ENCODE data around the gene GCK. TPM values are rescaled to one million over a fixed set of nuclear protein-coding genes. Genes with fewer than 3 reads are reported as not detected.
A peak's percentile ranks its signal among the peaks of the same experiment; 100 is the strongest.

Gene GCK
- total RNA-seq, 1 donor from 2014 or later, result 0.37 TPM

DNA sequence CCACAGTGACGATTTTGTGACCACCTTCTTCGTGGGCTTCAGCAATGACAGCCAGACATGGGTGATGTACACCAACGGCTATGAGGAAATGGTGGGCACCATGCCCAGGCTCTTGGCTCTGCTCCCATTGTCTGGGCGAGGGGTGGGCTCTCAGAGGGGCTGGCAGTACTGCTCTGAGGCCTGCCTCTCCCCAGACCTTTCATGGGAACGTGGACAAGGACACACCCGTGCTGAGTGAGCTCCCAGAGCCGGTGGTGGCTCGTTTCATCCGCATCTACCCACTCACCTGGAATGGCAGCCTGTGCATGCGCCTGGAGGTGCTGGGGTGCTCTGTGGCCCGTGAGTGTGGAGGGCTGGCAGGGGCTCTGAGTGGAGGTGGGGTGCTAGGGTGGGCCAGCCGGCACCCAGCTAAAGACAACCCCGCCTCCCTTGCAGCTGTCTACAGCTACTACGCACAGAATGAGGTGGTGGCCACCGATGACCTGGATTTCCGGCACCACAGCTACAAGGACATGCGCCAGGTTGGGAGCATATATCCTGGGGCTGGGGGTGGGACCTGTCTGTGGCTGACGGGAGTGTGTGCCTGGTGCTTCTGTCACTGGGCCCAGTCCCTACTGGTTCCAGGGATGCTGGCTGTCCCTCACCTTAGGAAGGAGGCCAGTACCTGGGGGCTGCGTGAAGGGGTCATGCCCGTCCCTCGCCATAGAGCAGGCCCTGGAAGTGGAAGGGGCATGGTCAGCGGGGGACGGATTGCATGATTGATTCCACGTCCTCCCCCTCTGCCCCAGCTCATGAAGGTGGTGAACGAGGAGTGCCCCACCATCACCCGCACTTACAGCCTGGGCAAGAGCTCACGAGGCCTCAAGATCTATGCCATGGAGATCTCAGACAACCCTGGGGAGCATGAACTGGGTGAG is 78.3 kb downstream of the GCK start:
- no peak overlapping the region for H3K4me3 Mint-ChIP-seq (ENCODE audit: unreplicated experiment)
- H3K4me1 Mint-ChIP-seq (ENCODE audit: low read depth), result peaks cover 14% of the 10 kb centered on the region
- TF ChIP-seq, protein P1, sequence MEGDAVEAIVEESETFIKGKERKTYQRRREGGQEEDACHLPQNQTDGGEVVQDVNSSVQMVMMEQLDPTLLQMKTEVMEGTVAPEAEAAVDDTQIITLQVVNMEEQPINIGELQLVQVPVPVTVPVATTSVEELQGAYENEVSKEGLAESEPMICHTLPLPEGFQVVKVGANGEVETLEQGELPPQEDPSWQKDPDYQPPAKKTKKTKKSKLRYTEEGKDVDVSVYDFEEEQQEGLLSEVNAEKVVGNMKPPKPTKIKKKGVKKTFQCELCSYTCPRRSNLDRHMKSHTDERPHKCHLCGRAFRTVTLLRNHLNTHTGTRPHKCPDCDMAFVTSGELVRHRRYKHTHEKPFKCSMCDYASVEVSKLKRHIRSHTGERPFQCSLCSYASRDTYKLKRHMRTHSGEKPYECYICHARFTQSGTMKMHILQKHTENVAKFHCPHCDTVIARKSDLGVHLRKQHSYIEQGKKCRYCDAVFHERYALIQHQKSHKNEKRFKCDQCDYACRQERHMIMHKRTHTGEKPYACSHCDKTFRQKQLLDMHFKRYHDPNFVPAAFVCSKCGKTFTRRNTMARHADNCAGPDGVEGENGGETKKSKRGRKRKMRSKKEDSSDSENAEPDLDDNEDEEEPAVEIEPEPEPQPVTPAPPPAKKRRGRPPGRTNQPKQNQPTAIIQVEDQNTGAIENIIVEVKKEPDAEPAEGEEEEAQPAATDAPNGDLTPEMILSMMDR (IDR thresholded peaks at IDR 0.05), result no peak
- H3K9me3 Mint-ChIP-seq (ENCODE audit: low read depth), result no peaks in the 10 kb centered on the region
- peaks cover 18% of the 10 kb centered on the region for H3K36me3 Mint-ChIP-seq (ENCODE audit: low read depth)
- DNase-seq (ENCODE audit: low spot score), result no peak
- H3K27me3 Mint-ChIP-seq (ENCODE audit: low read depth), result no peaks in the 10 kb centered on the region
- peak overlapping the region; percentile 5 for H3K27ac Mint-ChIP-seq (ENCODE audit: unreplicated experiment)

DNA sequence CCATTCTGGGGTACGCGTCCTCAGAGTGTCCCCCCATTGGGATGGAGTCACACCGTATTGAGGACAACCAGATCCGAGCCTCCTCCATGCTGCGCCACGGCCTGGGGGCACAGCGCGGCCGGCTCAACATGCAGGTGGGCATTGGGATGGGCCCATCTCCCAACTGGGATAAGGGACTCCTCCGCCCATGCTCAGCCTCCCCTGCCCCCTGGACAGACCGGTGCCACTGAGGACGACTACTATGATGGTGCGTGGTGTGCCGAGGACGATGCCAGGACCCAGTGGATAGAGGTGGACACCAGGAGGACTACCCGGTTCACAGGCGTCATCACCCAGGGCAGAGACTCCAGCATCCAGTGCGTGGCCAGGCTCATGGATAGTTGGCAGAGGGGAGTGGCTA is 79.2 kb downstream of the GCK start:
- no peak for DNase-seq (ENCODE audit: low spot score)
- Mint-ChIP-seq H3K27ac (ENCODE audit: unreplicated experiment) (no peak overlapping the region), H3K27me3 (ENCODE audit: low read depth) (no peaks in the 10 kb centered on the region), H3K4me1 (ENCODE audit: low read depth) (peaks cover 23% of the 10 kb centered on the region), H3K36me3 (ENCODE audit: low read depth) (peaks cover 17% of the 10 kb centered on the region), H3K4me3 (ENCODE audit: unreplicated experiment) (no peak overlapping the region), H3K9me3 (ENCODE audit: low read depth) (no peaks in the 10 kb centered on the region)
- TF ChIP-seq, protein P1 (IDR thresholded peaks at IDR 0.05), result no peak

DNA sequence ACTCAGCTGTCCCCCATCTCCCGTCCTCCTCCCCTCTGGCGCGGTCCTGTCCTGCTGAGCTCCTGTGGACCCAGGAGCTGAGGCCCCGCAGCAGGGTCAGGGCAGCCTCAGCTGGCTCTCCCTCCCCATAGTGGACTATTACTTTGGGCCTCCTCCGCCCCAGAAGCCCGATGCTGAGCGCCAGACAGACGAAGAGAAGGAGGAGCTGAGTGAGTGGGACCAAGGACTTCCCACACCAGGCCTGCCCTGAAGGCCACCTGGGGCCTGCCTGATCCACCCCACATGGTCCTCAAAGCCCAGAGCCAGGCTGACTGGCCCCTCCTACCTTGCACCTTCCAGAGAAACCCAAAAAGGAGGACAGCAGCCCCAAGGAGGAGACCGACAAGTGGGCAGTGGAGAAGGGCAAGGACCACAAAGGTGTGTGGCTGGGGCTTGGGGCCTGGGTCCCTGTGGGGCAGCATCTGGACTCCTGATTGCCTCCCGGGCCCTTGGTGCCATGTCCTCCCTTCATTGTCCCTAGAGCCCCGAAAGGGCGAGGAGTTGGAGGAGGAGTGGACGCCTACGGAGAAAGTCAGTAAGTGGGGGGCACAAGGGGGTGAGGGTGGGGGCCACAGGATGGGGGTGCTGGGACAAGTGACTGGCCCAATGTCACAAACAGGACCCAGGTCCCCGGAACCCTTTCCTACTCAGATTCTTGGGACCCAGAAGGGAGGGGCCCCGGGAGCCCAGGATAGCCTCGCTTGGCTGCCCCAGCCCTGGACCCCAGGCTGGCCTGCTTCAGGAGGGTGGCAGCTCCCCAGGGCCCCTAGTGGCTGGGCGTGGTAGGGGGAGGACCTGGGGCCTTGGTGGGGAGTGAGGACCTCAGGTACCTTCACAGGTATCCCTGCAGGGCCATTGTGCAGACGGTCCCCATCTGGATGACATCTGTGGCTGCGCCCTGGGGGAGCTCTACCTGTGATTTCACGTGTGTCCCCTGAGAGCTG is 80.2 kb downstream of the GCK start:
- H3K36me3 Mint-ChIP-seq (ENCODE audit: low read depth), result peaks cover 13% of the 10 kb centered on the region
- no peaks in the 10 kb centered on the region for H3K27me3 Mint-ChIP-seq (ENCODE audit: low read depth)
- no peak for DNase-seq (ENCODE audit: low spot score)
- TF ChIP-seq, protein P1 (IDR thresholded peaks at IDR 0.05), result peak; percentile 17
- peaks cover 23% of the 10 kb centered on the region for H3K4me1 Mint-ChIP-seq (ENCODE audit: low read depth)
- H3K27ac Mint-ChIP-seq (ENCODE audit: unreplicated experiment), result peak overlapping the region; percentile 66
- H3K9me3 Mint-ChIP-seq (ENCODE audit: low read depth), result no peaks in the 10 kb centered on the region
- no peak overlapping the region for H3K4me3 Mint-ChIP-seq (ENCODE audit: unreplicated experiment)

DNA sequence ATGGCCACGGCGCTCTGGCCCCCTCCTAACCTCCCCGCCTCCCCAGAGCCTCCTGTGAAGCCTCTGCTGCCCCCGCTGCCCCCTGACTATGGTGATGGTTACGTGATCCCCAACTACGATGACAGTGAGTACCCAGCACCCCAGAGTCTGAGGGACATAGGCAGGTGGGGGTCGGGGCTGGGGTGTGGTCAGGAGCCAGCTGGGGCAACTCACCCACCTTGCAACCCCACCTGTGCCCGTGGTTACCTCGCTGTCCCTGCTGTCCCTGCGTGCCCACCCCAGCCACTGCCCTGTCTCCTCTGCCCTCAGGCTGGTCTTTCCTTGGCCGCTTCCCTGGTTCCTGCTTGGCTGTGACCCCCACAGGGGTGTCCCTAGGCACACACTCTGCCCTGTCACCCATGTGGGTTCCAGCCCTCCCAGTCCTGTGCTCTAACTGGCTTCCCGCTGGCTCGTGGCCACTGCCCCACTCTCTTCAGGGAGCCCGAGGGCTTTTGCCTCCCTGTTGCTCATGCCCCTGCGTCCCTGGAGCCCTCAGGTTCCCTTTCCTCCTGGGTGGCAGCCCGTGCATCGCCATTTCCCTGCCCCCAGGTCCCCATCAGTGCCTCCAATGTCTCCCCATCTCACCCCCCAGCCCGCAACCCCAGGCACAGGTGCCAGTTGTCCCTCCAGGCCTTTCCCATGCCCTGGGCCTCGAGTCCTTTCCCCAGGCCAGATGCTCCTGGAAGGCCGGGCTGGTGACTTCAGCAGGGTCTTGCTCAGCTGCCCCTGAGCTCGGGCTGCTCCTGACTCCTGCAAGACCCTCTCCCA is 81.1 kb downstream of the GCK start:
- Mint-ChIP-seq H3K36me3 (ENCODE audit: low read depth) (peaks cover 11% of the 10 kb centered on the region), H3K4me3 (ENCODE audit: unreplicated experiment) (peak overlapping the region; percentile 52), H3K9me3 (ENCODE audit: low read depth) (no peaks in the 10 kb centered on the region), H3K27ac (ENCODE audit: unreplicated experiment) (peak overlapping the region; percentile 66), H3K4me1 (ENCODE audit: low read depth) (peaks cover 28% of the 10 kb centered on the region), H3K27me3 (ENCODE audit: low read depth) (no peaks in the 10 kb centered on the region)
- TF ChIP-seq, protein P1 (IDR thresholded peaks at IDR 0.05), result no peak
- no peak for DNase-seq (ENCODE audit: low spot score)
